GM21515 (cell line): Measurements from ENCODE around the gene DARS1.

Experiments
- ATAC-seq: cut with Tn5 transposase; IDR thresholded peaks from one replicate; pipeline ENCODE4 v1.9.1; 2021; ENCODE audit not compliant: unreplicated experiment

The DARS1 gene

GRCh38 chr2:136016427-136016826 is 31.0 kb upstream of the DARS1 start:
- no peak for ATAC-seq

- no peak for ATAC-seq
These were observed 30.3 kb upstream of the DARS1 start for GRCh38 chr2:136015699-136016098.

- no peak for ATAC-seq
These were observed 29.0 kb upstream of the DARS1 start for GRCh38 chr2:136014411-136014810.

- ATAC-seq = no peak
These were observed 28.5 kb upstream of the DARS1 start for GRCh38 chr2:136013955-136014354.

- ATAC-seq = no peak
These were observed 27.8 kb upstream of the DARS1 start for GRCh38 chr2:136013136-136013685.

GRCh38 chr2:136012315-136012714 is 26.9 kb upstream of the DARS1 start:
- ATAC-seq = no peak

GRCh38 chr2:136010126-136010525 is 24.7 kb upstream of the DARS1 start:
- ATAC-seq = no peak

- no peak for ATAC-seq
These were observed 22.9 kb upstream of the DARS1 start for GRCh38 chr2:136008205-136008865.

- ATAC-seq = no peak
These were observed 21.2 kb upstream of the DARS1 start for GRCh38 chr2:136006658-136007057.

- ATAC-seq = peak; percentile 49
These were observed 20.2 kb upstream of the DARS1 start for GRCh38 chr2:136005462-136006196.

- ATAC-seq = no peak
These were observed 19.5 kb upstream of the DARS1 start for GRCh38 chr2:136004965-136005364.

GRCh38 chr2:136001131-136001530 is 15.7 kb upstream of the DARS1 start:
- no peak for ATAC-seq

GRCh38 chr2:136000502-136000901 is 15.1 kb upstream of the DARS1 start:
- ATAC-seq = peak; percentile 62

GRCh38 chr2:135999899-136000298 is 14.5 kb upstream of the DARS1 start:
- ATAC-seq = no peak

GRCh38 chr2:135998879-135999278 is 13.5 kb upstream of the DARS1 start:
- ATAC-seq = no peak

- peak; percentile 54 for ATAC-seq
These were observed 12.0 kb upstream of the DARS1 start for GRCh38 chr2:135997380-135997779.

- ATAC-seq = no peak
These were observed 10.9 kb upstream of the DARS1 start for GRCh38 chr2:135996304-135996703.

- no peak for ATAC-seq
These were observed 8.9 kb upstream of the DARS1 start for GRCh38 chr2:135994281-135994680.

GRCh38 chr2:135993421-135993820 is 8.0 kb upstream of the DARS1 start:
- no peak for ATAC-seq

- ATAC-seq = no peak
These were observed 6.4 kb upstream of the DARS1 start for GRCh38 chr2:135991861-135992260.

- no peak for ATAC-seq
These were observed 2.0 kb upstream of the DARS1 start for GRCh38 chr2:135987441-135987840.

GRCh38 chr2:135986507-135986906 is 1.1 kb upstream of the DARS1 start:
- ATAC-seq = no peak
